Measurements from ENCODE around the gene CPD.
"Not testable (repeated sequence)": the region's sequence is repeated elsewhere in the genome, so short reads cannot be mapped to it uniquely, and the experiment has no call there.

Gene CPD

DNA sequence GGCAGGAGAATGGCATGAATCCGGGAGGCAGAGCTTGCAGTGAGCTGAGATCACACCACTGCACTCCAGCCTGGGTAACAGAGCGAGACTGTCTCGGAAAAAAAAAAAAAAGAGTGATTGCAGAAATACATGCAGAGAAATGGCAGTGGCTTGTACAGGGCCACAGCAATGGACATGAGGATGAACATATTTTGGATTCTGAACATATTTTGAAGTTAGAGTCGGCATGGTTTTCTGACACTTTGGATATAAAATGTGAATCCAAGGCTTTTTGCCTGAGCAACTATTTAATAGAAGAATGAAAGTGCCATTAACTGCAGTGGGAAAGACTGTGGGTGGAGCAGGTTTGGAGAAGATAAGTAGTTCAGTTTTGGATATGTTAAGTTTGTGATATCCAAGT lies 35.8 kb downstream of the CPD start:
- H3K9ac ChIP-seq (ENCODE audit: low read length), result no peak overlapping the region
- no peaks in the 10 kb centered on the region for H3K27me3 ChIP-seq (ENCODE audit: low read depth, low read length)
- TF ChIP-seq EZH2phosphoT487 (IDR thresholded peaks at IDR 0.05; ENCODE audit: low read depth), result no peak
- TF ChIP-seq, protein P1, sequence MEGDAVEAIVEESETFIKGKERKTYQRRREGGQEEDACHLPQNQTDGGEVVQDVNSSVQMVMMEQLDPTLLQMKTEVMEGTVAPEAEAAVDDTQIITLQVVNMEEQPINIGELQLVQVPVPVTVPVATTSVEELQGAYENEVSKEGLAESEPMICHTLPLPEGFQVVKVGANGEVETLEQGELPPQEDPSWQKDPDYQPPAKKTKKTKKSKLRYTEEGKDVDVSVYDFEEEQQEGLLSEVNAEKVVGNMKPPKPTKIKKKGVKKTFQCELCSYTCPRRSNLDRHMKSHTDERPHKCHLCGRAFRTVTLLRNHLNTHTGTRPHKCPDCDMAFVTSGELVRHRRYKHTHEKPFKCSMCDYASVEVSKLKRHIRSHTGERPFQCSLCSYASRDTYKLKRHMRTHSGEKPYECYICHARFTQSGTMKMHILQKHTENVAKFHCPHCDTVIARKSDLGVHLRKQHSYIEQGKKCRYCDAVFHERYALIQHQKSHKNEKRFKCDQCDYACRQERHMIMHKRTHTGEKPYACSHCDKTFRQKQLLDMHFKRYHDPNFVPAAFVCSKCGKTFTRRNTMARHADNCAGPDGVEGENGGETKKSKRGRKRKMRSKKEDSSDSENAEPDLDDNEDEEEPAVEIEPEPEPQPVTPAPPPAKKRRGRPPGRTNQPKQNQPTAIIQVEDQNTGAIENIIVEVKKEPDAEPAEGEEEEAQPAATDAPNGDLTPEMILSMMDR (IDR thresholded peaks at IDR 0.05; ENCODE audit: low read depth, low read length), result no peak
- H4K20me1 ChIP-seq (ENCODE audit: insufficient read depth, low read length), result no peaks in the 10 kb centered on the region
- H3K27ac ChIP-seq (ENCODE audit: low read length), result no peak overlapping the region
- no peak overlapping the region for H3K4me2 ChIP-seq (ENCODE audit: low read length)
- H3K9me3 ChIP-seq (ENCODE audit: insufficient read depth, low read length), result no peaks in the 10 kb centered on the region
- no peak overlapping the region for H2AFZ ChIP-seq (ENCODE audit: low read depth, low read length)
- no peaks in the 10 kb centered on the region for H3K4me1 ChIP-seq (ENCODE audit: low read length)
- H3K36me3 ChIP-seq (replicated peaks; ENCODE audit: low read depth, low read length), result no peaks in the 10 kb centered on the region
- H3K79me2 ChIP-seq (ENCODE audit: low read length), result no peaks in the 10 kb centered on the region
- no peak overlapping the region for H3K4me3 ChIP-seq (ENCODE audit: low read length)

DNA sequence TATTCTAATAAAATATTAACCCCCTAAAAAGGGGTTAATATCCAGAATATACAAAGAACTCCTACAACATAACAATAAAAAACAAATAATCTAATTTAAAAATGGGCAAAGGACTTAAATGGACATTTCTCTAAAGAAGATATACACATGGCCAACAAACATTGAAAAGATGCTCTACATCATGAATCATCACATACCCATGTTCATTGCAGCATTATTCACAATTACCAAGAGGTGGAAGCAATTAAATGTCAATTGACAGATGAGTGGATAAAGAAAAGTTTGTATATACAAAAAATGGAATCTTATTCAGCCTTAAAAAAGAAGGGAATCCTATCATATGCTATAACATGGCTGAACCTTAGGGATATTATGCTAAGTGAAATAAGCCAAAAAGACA lies 36.8 kb downstream of the CPD start:
- no peak overlapping the region for H2AFZ ChIP-seq (ENCODE audit: low read depth, low read length)
- no peaks in the 10 kb centered on the region for H4K20me1 ChIP-seq (ENCODE audit: insufficient read depth, low read length)
- no peak overlapping the region for H3K27ac ChIP-seq (ENCODE audit: low read length)
- no peak overlapping the region for H3K4me3 ChIP-seq (ENCODE audit: low read length)
- H3K79me2 ChIP-seq (ENCODE audit: low read length), result no peaks in the 10 kb centered on the region
- no peak for TF ChIP-seq EZH2phosphoT487 (IDR thresholded peaks at IDR 0.05; ENCODE audit: low read depth)
- TF ChIP-seq, protein P1 (IDR thresholded peaks at IDR 0.05; ENCODE audit: low read depth, low read length), result no peak
- H3K27me3 ChIP-seq (ENCODE audit: low read depth, low read length), result no peaks in the 10 kb centered on the region
- no peaks in the 10 kb centered on the region for H3K36me3 ChIP-seq (replicated peaks; ENCODE audit: low read depth, low read length)
- H3K9me3 ChIP-seq (ENCODE audit: insufficient read depth, low read length), result no peaks in the 10 kb centered on the region
- H3K4me2 ChIP-seq (ENCODE audit: low read length), result no peak overlapping the region
- no peaks in the 10 kb centered on the region for H3K4me1 ChIP-seq (ENCODE audit: low read length)
- no peak overlapping the region for H3K9ac ChIP-seq (ENCODE audit: low read length)

DNA sequence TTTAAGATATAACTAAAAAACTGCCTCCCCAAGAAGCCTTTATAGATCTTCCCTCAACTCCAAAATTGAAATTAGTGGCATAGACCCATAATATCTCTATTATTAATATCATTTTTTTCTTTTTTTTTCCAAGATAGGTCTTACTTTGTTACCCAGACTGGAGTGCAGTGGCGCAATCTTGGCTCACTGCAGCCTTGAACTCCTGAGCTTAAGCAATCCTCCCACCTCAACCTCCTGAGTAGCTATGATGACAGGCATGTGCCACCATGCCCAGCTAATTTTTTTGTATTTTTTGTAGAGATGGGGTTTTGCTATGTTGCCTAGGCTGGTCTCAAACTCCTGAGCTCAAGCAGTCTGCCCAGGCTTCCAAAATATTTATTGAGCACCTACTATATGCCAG lies 39.3 kb downstream of the CPD start:
- not testable (repeated sequence) for H3K36me3 ChIP-seq (replicated peaks; ENCODE audit: low read depth, low read length); H3K4me1 ChIP-seq (ENCODE audit: low read length); H3K79me2 ChIP-seq (ENCODE audit: low read length); H3K4me3 ChIP-seq (ENCODE audit: low read length); H3K27me3 ChIP-seq (ENCODE audit: low read depth, low read length); H3K4me2 ChIP-seq (ENCODE audit: low read length); H3K9ac ChIP-seq (ENCODE audit: low read length); H2AFZ ChIP-seq (ENCODE audit: low read depth, low read length); H4K20me1 ChIP-seq (ENCODE audit: insufficient read depth, low read length); H3K9me3 ChIP-seq (ENCODE audit: insufficient read depth, low read length); H3K27ac ChIP-seq (ENCODE audit: low read length)

DNA sequence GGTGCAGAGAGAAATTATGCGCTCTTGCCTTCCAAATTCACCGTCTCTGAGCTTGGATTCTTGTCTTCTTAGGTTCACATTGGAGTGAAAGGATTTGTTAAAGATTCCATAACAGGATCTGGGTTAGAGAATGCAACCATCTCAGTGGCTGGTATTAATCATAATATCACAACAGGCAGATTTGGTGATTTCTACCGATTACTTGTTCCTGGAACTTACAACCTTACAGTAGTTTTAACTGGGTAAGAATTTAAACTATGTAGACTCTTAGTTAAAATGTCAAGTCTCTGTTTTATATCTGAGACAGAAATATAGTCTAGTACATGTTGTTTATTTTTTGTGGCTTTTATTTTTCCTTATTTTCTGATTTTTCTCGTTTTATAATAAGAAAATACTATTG lies 42.9 kb downstream of the CPD start:
- H3K27me3 ChIP-seq (ENCODE audit: low read depth, low read length), result no peaks in the 10 kb centered on the region
- no peak overlapping the region for H3K27ac ChIP-seq (ENCODE audit: low read length)
- no peak overlapping the region for H3K9ac ChIP-seq (ENCODE audit: low read length)
- no peaks in the 10 kb centered on the region for H3K79me2 ChIP-seq (ENCODE audit: low read length)
- H3K4me1 ChIP-seq (ENCODE audit: low read length), result no peaks in the 10 kb centered on the region
- no peaks in the 10 kb centered on the region for H4K20me1 ChIP-seq (ENCODE audit: insufficient read depth, low read length)
- H3K4me2 ChIP-seq (ENCODE audit: low read length), result no peak overlapping the region
- peaks cover 4% of the 10 kb centered on the region for H3K36me3 ChIP-seq (replicated peaks; ENCODE audit: low read depth, low read length)
- H3K4me3 ChIP-seq (ENCODE audit: low read length), result no peak overlapping the region
- no peaks in the 10 kb centered on the region for H3K9me3 ChIP-seq (ENCODE audit: insufficient read depth, low read length)
- TF ChIP-seq, protein P1 (IDR thresholded peaks at IDR 0.05; ENCODE audit: low read depth, low read length), result no peak
- TF ChIP-seq EZH2phosphoT487 (IDR thresholded peaks at IDR 0.05; ENCODE audit: low read depth), result no peak
- H2AFZ ChIP-seq (ENCODE audit: low read depth, low read length), result no peak overlapping the region

DNA sequence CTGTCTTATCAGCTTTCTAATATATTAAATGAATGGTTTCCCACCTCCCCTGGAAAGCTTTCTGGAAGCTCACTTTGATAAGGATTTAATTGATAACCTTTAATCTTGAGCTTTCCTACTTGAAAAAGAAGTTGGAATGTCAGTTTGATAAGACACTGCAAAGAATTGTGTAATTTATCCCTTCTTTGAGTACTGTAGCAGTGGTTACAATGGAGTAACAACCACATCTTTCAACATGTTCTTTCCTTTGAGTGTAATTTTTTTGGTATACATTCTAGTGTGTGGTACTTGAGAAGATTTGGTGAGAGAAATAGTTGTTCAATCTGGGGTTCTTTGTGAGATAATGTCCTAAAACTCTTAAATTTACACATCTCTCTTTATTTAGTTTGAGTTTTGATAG lies 43.4 kb downstream of the CPD start:
- Histone ChIP-seq H3K27me3 (ENCODE audit: low read depth, low read length) (no peaks in the 10 kb centered on the region), H3K9me3 (ENCODE audit: insufficient read depth, low read length) (no peaks in the 10 kb centered on the region), H3K27ac (ENCODE audit: low read length) (no peak overlapping the region), H3K4me3 (ENCODE audit: low read length) (no peak overlapping the region), H2AFZ (ENCODE audit: low read depth, low read length) (no peak overlapping the region), H3K4me2 (ENCODE audit: low read length) (no peak overlapping the region), H4K20me1 (ENCODE audit: insufficient read depth, low read length) (no peaks in the 10 kb centered on the region), H3K36me3 (replicated peaks; ENCODE audit: low read depth, low read length) (peaks cover 4% of the 10 kb centered on the region), H3K4me1 (ENCODE audit: low read length) (no peaks in the 10 kb centered on the region), H3K9ac (ENCODE audit: low read length) (no peak overlapping the region), H3K79me2 (ENCODE audit: low read length) (no peaks in the 10 kb centered on the region)
- TF ChIP-seq, protein P1 (IDR thresholded peaks at IDR 0.05; ENCODE audit: low read depth, low read length), result no peak
- TF ChIP-seq EZH2phosphoT487 (IDR thresholded peaks at IDR 0.05; ENCODE audit: low read depth), result no peak

Data from OCI-LY3 (cell line).